GM12865 (cell line): ENCODE measurements around the gene CCM2L.

Experiments
- DNase-seq: peaks from one replicate; pipeline ENCODE4 v3.0.0; 2010; ENCODE audit warnings: low read depth
- H3K4me3 ChIP-seq: 2 replicates; pipeline ENCODE4 v1.5.1; 2011; ENCODE audit warnings: mild to moderate bottlenecking, low read depth, low read length, control low read depth
- CTCF ChIP-seq: IDR thresholded peaks from 2 replicates; pipeline ENCODE4 v1.5.1; 2011; ENCODE audit warnings: low read length, control low read depth, low read depth, inconsistent platforms; ENCODE audit not compliant: insufficient read depth; ENCODE audit errors: missing control alignments

CCM2L gene

DNA sequence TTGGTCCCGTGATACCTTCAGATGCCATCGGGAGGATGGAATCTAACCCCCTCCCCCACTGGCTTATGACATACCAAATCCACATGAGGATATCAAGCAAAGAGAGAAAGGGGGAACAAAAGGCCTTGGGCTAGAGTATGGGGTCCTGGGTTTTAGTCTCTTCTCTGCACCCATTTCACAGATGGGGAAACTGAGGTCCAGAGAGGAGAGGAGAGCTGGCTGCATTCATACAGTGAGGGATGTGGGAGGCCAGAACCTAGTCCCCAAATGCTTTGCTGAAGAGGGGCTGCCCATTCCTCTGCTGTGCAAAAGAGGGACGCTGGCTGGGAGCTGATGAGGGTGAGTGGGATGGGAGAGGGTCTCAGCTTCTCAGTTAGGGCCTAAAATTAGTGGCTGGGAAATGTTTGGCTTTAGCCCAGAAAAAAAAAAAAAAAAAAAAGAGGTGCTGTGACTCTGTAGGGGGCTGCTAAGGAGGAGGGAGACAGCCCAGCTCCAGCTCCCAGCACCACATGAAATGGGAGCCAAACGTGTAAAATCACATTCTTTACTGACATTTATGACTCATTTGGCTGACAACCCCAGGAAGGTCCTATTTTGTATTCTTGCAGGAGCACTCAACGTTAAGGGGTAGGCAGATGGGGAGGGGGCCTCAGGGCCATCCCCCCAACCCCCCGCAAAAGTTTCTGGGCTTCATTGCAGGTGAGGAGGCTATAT lies 30.4 kb upstream of the CCM2L start:
- no peak overlapping the region for H3K4me3 ChIP-seq
- DNase-seq = no peak
- TF ChIP-seq CTCF = no peak

DNA sequence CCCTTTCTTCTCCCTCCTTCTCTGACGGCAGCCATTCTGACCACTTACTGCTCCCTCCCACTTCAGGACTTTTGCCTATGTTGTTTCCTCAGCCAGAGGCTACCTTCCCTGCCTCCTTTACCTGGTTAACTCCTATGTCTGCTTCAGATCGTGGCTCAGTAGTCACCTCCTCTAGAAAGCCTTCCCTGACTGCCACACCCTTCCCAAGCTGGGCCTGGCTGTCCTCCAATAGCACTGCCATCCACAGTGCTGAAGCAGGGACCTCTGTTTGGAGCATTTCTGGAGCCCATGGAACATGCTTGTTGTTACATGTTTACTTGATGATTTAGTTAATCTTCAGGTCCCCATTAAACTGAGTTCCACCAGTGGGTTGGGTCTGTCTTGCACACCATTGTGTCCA lies 28.5 kb upstream of the CCM2L start:
- TF ChIP-seq CTCF = no peak
- H3K4me3 ChIP-seq = no peak overlapping the region
- DNase-seq = no peak

DNA sequence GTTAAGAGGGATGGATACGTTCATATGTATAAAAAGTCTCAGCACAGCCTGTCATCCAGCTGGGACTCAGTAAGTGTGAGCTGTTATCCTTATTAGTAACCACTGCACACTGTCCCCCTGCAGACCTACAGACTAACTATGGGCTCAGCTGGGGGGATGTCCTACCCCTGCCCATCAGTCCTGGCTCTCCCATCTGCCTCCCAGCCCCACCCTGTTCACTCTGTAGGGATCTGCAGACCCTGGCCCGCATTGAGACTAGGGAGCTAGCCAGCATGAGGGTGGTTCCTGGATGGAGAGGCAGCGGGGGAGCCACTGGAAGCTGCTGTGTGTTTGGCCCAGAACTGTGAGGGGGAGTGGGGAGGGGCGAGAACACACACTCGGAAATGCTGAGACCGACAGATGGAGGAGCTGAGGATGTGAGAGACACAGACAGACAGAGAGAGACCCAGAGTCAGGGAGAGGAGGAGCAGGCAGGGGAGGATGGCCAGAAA lies 25.2 kb upstream of the CCM2L start:
- TF ChIP-seq CTCF = no peak
- DNase-seq = no peak
- no peak overlapping the region for H3K4me3 ChIP-seq

GRCh38 chr20:31987744-31988143 lies 22.5 kb upstream of the CCM2L start:
- H3K4me3 ChIP-seq = no peak overlapping the region
- no peak for DNase-seq
- no peak for TF ChIP-seq CTCF

- no peak for DNase-seq
- TF ChIP-seq CTCF = no peak
- no peak overlapping the region for H3K4me3 ChIP-seq
Measured at GRCh38 chr20:31988430-31989015, 21.7 kb upstream of the CCM2L start.

DNA sequence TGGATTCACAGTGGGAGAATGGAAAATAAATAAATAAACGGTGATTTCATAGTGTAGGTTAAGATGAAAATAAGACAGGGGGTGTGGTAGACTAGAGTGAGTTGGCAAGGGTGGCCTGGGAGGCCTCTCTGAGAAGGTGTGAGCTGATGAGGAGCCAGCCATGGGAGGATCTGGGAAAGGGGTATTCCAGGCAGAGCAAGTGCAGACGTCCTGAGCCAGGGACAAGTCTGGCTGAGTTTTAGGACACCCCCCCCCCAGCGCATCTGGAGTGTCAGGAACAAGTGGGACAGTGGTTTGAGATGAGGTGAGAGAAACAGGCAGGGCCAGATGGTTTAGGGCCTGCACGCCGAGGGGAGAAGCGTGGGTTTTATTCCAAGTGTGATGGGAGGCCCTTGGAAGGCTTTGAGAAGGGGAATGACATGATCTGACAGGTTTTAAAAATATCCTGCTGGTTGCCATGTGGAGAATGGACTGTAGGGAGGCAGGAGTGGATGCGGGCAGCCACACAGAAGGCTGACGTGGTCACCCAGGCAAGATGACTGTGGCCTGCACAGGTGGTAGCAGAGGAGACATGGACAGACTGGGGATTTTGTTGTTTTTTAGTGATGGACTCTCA lies 21.1 kb upstream of the CCM2L start:
- TF ChIP-seq CTCF = no peak
- no peak overlapping the region for H3K4me3 ChIP-seq
- no peak for DNase-seq
